ENCODE results near the gene PCK1. TPM values are rescaled to one million over a fixed set of nuclear protein-coding genes. Genes with fewer than 3 reads are reported as not detected.

PCK1 gene
- polyA plus RNA-seq, 3 donors, result not detected

DNA sequence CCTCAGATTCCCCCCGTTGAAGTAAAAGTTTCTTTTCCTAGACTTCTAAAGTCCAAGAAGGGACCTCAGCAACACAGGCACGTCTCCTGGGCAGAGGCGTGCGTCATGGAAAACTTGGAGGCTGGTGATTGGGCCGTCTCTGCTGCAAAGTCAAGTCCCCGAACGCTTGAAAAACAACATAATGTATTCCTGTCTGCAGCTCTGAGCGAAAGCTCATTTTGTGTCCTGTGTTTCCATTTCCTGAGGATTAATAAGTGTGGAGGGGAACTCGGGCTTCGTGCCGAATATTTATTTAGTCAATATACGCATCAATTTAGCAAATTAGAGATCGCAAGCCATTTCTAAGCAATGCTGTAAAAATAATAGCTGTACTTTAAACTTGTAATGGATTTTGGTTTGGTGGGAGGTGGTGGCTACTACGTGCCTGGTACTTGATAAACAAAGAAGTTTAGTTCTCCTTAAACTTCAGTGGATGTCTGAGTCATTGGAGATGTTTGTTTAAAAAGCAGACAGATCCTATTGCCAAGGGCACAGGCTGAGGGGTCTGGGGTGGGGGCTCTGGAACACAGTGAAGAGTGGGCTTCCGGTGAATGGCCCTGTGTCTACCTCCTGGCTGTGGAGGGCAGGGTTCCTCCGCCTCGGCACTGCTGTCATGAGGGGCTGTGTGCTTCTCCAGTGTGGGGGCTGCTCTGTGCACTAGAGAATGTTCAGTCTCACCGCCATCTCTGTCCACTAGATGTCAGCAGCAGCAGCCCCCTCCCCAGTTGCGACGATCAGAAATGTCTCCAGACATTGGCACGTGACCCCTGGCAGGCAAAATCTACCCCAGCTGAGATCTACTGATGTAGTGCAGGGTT, 21.8 kb downstream of the PCK1 start:
- DNase-seq, result no peak
- WGBS (ENCODE audit: insufficient coverage), result 46% methylated on average over 11 of the region's 21 CpGs
- peaks cover 0 to 12% of the 10 kb centered on the region in 2 donors for H3K9me3 ChIP-seq (replicated peaks in 1 of 2; ENCODE audit: control insufficient read depth in 1 of 2, insufficient read depth in 1 of 2, low read length in 2 of 2)
- H3K4me2 ChIP-seq (replicated peaks; ENCODE audit: extremely low read depth, low read length, poor library complexity, severe bottlenecking), result no peak overlapping the region
- H3K79me2 ChIP-seq (ENCODE audit: insufficient read depth, low read length), result no peaks in the 10 kb centered on the region
- no peaks in the 10 kb centered on the region for H3K36me3 ChIP-seq (replicated peaks in 1 of 2; ENCODE audit: control insufficient read depth in 1 of 2, insufficient read depth in 2 of 2, low read length in 2 of 2)
- Mint-ChIP-seq H3K36me3 (peaks cover 2 to 4% of the 10 kb centered on the region in 2 donors), H3K27me3 (ENCODE audit: low read depth in 3 of 3) (peaks cover 48 to 80% (median 59%) of the 10 kb centered on the region in 3 donors), H3K9me3 (peaks cover 0 to 16% (median 8%) of the 10 kb centered on the region in 7 donors), H3K4me3 (peak overlapping the region in 1 of 2 donors; percentile 66), H3K4me1 (peaks cover 29% of the 10 kb centered on the region), H3K27ac (peak overlapping the region in 1 of 7 donors; percentile 5)
- H3K27me3 ChIP-seq (ENCODE audit: control insufficient read depth in 2 of 2, insufficient read depth in 2 of 2, low read length in 2 of 2), result peaks cover 3 to 58% of the 10 kb centered on the region in 2 donors
- H3K9ac ChIP-seq (ENCODE audit: insufficient read depth, low read length, poor library complexity, severe bottlenecking), result no peak overlapping the region
- TF ChIP-seq, protein P1, sequence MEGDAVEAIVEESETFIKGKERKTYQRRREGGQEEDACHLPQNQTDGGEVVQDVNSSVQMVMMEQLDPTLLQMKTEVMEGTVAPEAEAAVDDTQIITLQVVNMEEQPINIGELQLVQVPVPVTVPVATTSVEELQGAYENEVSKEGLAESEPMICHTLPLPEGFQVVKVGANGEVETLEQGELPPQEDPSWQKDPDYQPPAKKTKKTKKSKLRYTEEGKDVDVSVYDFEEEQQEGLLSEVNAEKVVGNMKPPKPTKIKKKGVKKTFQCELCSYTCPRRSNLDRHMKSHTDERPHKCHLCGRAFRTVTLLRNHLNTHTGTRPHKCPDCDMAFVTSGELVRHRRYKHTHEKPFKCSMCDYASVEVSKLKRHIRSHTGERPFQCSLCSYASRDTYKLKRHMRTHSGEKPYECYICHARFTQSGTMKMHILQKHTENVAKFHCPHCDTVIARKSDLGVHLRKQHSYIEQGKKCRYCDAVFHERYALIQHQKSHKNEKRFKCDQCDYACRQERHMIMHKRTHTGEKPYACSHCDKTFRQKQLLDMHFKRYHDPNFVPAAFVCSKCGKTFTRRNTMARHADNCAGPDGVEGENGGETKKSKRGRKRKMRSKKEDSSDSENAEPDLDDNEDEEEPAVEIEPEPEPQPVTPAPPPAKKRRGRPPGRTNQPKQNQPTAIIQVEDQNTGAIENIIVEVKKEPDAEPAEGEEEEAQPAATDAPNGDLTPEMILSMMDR (IDR thresholded peaks at IDR 0.05), result no peak
- H3K27ac ChIP-seq (ENCODE audit: low read depth in 1 of 2, low read length in 2 of 2), result no peak overlapping the region
- no peak overlapping the region for H3K4me3 ChIP-seq (replicated peaks in 1 of 3; ENCODE audit: low read depth in 2 of 3, low read length in 3 of 3)
- H4K20me1 ChIP-seq (ENCODE audit: insufficient read depth, low read length), result no peaks in the 10 kb centered on the region
- H3K4me1 ChIP-seq (ENCODE audit: control insufficient read depth in 1 of 2, insufficient read depth in 2 of 2, low read length in 2 of 2), result peaks cover 26 to 29% of the 10 kb centered on the region in 2 donors
- peak overlapping the region; percentile 1 for H2AFZ ChIP-seq (ENCODE audit: insufficient read depth, low read depth, low read length, poor library complexity, severe bottlenecking)
- intact Hi-C loops (cut with micrococcal nuclease), result no loop called here

DNA sequence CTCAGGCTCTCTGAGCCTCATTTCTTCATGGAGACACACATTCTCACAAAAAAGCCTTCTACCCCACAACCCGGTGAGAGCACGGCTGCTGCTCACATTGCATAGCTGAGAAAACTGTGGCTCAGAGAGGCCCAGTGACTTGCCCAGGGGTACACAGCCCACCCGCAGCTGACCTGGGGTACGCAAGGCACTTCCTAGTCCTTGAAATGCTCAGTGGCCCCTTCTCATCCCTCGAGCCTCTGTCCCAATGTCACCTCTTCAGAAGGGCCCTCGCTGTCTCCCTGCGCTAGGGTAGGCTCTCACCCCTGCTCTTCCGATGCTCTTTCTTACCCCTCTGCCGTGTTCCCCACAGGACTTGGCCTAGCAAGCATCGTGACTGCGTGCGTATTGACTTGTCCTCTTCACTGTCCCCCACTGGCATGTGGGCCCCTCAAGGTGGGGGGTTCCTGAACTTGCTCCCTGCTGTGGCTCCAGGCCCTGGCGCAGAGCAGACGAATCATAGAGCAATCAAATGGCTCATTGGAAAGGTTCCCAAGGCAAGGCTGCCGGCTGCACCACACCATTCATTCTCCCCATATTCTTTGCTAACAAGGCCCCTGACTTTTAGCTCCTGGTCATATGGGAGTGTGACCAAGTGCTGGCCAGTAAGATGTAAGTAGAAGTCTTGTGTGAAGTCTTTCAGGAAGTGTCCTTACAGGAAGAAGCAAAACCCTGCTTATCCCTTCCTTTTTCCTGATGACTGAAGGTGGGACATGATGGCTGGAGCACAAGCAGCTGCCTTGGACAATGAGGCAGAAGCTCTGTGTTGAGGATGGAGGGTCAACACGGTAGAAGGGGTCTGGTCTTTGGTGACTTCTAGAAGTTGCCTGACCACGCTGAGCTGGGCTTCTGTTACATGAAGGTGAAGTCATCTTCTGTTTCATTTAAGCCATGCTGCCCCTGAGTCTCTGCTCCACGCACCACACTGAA, 22.7 kb downstream of the PCK1 start:
- TF ChIP-seq, protein P1 (IDR thresholded peaks at IDR 0.05), result no peak
- peaks cover 3 to 49% of the 10 kb centered on the region in 2 donors for H3K27me3 ChIP-seq (ENCODE audit: control insufficient read depth in 2 of 2, insufficient read depth in 2 of 2, low read length in 2 of 2)
- no peak overlapping the region for H3K4me3 ChIP-seq (replicated peaks in 1 of 3; ENCODE audit: low read depth in 2 of 3, low read length in 3 of 3)
- WGBS (ENCODE audit: insufficient coverage), result 89% methylated on average over 13 of the region's 18 CpGs
- no peaks in the 10 kb centered on the region for H3K36me3 ChIP-seq (replicated peaks in 1 of 2; ENCODE audit: control insufficient read depth in 1 of 2, insufficient read depth in 2 of 2, low read length in 2 of 2)
- H3K9me3 Mint-ChIP-seq, result peaks cover 2 to 20% (median 13%) of the 10 kb centered on the region in 7 donors
- peak overlapping the region in 2 of 7 donors; percentile 55 to 79 for H3K27ac Mint-ChIP-seq
- peaks cover 29% of the 10 kb centered on the region for H3K4me1 Mint-ChIP-seq
- peaks cover 0 to 16% of the 10 kb centered on the region in 2 donors for H3K9me3 ChIP-seq (replicated peaks in 1 of 2; ENCODE audit: control insufficient read depth in 1 of 2, insufficient read depth in 1 of 2, low read length in 2 of 2)
- H2AFZ ChIP-seq (ENCODE audit: insufficient read depth, low read depth, low read length, poor library complexity, severe bottlenecking), result no peak overlapping the region
- peak overlapping the region in 1 of 2 donors; percentile 60 for H3K4me3 Mint-ChIP-seq
- peaks cover 26 to 29% of the 10 kb centered on the region in 2 donors for H3K4me1 ChIP-seq (ENCODE audit: control insufficient read depth in 1 of 2, insufficient read depth in 2 of 2, low read length in 2 of 2)
- intact Hi-C loops (cut with micrococcal nuclease), result no loop called here
- H3K79me2 ChIP-seq (ENCODE audit: insufficient read depth, low read length), result no peaks in the 10 kb centered on the region
- peaks cover 2 to 4% of the 10 kb centered on the region in 2 donors for H3K36me3 Mint-ChIP-seq
- H3K4me2 ChIP-seq (replicated peaks; ENCODE audit: extremely low read depth, low read length, poor library complexity, severe bottlenecking), result no peak overlapping the region
- no peaks in the 10 kb centered on the region for H4K20me1 ChIP-seq (ENCODE audit: insufficient read depth, low read length)
- no peak overlapping the region for H3K9ac ChIP-seq (ENCODE audit: insufficient read depth, low read length, poor library complexity, severe bottlenecking)
- peaks cover 40 to 72% (median 50%) of the 10 kb centered on the region in 3 donors for H3K27me3 Mint-ChIP-seq (ENCODE audit: low read depth in 3 of 3)
- no peak overlapping the region for H3K27ac ChIP-seq (ENCODE audit: low read depth in 1 of 2, low read length in 2 of 2)
- no peak for DNase-seq

Data from CD14-positive monocyte (primary cell).